KMS-11 (cell line): ENCODE data around the gene MRPL53.
"Not testable (repeated sequence)": the region's sequence is repeated elsewhere in the genome, so short reads cannot be mapped to it uniquely, and the experiment has no call there.

Experiments used
- H2AFZ ChIP-seq: fragments of 200-600 bp; sonication (generic); 2 replicates; pipeline ENCODE4 v1.6.1; 2016; ENCODE audit warnings: antibody characterized with exemption, mixed run types, low read depth
- H3K27ac ChIP-seq: fragments of 200-600 bp; sonication (generic); 2 replicates; pipeline ENCODE4 v1.6.1; 2016; ENCODE audit warnings: mild to moderate bottlenecking, mixed run types
- H3K27me3 ChIP-seq: fragments of 200-600 bp; sonication (generic); 2 replicates; pipeline ENCODE4 v1.6.1; 2017; ENCODE audit warnings: mild to moderate bottlenecking, low read depth, mixed run types, moderate library complexity; ENCODE audit not compliant: insufficient read depth
- H3K36me3 ChIP-seq: fragments of 200-600 bp; sonication (generic); 2 replicates; pipeline ENCODE4 v1.6.1; 2017; ENCODE audit warnings: mild to moderate bottlenecking, mixed run types; ENCODE audit not compliant: insufficient read depth
- H3K4me1 ChIP-seq: fragments of 200-600 bp; sonication (generic); 2 replicates; pipeline ENCODE4 v1.6.1; 2016; ENCODE audit warnings: mild to moderate bottlenecking, low read depth, mixed run types; ENCODE audit not compliant: poor library complexity, severe bottlenecking
- H3K4me2 ChIP-seq: fragments of 200-600 bp; sonication (generic); 2 replicates; pipeline ENCODE4 v1.7.0; 2016; ENCODE audit warnings: mild to moderate bottlenecking, mixed run types
- H3K4me3 ChIP-seq: fragments of 200-600 bp; sonication (generic); IDR thresholded peaks from 2 replicates; pipeline ENCODE4 v1.6.1; 2017; ENCODE audit warnings: low read depth, low read length, mixed read lengths; ENCODE audit not compliant: insufficient read depth
- H3K79me2 ChIP-seq: fragments of 200-600 bp; sonication (generic); 2 replicates; pipeline ENCODE4 v1.6.1; 2016; ENCODE audit warnings: low read depth, mixed run types; ENCODE audit not compliant: insufficient read depth
- H3K9ac ChIP-seq: fragments of 200-600 bp; sonication (generic); 2 replicates; pipeline ENCODE4 v1.6.1; 2016; ENCODE audit warnings: mild to moderate bottlenecking, mixed run types
- H4K20me1 ChIP-seq: fragments of 200-600 bp; sonication (generic); 2 replicates; pipeline ENCODE4 v1.6.1; 2016; ENCODE audit warnings: mild to moderate bottlenecking, mixed run types; ENCODE audit not compliant: insufficient read depth
- TF ChIP-seq, protein P1 (sequence below): fragments of 200-600 bp; sonication (generic); conservative IDR thresholded peaks from 2 replicates; pipeline ENCODE4 v1.6.1; 2017; ENCODE audit warnings: low read depth, mild to moderate bottlenecking, antibody characterized with exemption, low read length, moderate library complexity, mixed read lengths

The MRPL53 gene

DNA sequence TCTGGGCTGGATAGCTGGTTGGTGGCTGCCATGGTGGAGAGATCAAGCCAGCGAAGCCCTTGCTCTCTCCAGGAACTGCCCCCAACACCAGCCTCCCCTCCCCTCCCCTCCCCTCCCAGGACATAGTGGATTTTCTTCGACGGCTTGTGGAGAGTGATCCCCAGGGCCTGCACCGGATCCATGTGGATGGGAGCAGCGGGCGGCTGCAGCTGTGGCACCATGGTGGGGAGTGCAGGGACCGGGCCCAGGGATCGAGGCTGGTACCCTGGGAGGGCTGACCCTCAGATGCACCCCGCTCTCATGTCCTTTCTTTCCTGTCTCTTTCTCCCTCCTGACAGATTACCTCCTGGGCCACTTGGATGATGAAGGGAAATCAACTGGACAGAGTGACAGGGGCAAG, 17.4 kb upstream of the MRPL53 start:
- Histone ChIP-seq H3K79me2 (no peaks in the 10 kb centered on the region; the same call in 1 of the 2 replicates), H3K4me1 (no peaks in the 10 kb centered on the region), H3K36me3 (no peaks in the 10 kb centered on the region), H3K27ac (no peak overlapping the region), H2AFZ (no peak overlapping the region), H3K4me3 (no peak overlapping the region), H4K20me1 (no peaks in the 10 kb centered on the region), H3K9ac (no peak overlapping the region), H3K4me2 (no peak overlapping the region), H3K27me3 (no peaks in the 10 kb centered on the region)
- TF ChIP-seq, protein P1, sequence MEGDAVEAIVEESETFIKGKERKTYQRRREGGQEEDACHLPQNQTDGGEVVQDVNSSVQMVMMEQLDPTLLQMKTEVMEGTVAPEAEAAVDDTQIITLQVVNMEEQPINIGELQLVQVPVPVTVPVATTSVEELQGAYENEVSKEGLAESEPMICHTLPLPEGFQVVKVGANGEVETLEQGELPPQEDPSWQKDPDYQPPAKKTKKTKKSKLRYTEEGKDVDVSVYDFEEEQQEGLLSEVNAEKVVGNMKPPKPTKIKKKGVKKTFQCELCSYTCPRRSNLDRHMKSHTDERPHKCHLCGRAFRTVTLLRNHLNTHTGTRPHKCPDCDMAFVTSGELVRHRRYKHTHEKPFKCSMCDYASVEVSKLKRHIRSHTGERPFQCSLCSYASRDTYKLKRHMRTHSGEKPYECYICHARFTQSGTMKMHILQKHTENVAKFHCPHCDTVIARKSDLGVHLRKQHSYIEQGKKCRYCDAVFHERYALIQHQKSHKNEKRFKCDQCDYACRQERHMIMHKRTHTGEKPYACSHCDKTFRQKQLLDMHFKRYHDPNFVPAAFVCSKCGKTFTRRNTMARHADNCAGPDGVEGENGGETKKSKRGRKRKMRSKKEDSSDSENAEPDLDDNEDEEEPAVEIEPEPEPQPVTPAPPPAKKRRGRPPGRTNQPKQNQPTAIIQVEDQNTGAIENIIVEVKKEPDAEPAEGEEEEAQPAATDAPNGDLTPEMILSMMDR: no peak

DNA sequence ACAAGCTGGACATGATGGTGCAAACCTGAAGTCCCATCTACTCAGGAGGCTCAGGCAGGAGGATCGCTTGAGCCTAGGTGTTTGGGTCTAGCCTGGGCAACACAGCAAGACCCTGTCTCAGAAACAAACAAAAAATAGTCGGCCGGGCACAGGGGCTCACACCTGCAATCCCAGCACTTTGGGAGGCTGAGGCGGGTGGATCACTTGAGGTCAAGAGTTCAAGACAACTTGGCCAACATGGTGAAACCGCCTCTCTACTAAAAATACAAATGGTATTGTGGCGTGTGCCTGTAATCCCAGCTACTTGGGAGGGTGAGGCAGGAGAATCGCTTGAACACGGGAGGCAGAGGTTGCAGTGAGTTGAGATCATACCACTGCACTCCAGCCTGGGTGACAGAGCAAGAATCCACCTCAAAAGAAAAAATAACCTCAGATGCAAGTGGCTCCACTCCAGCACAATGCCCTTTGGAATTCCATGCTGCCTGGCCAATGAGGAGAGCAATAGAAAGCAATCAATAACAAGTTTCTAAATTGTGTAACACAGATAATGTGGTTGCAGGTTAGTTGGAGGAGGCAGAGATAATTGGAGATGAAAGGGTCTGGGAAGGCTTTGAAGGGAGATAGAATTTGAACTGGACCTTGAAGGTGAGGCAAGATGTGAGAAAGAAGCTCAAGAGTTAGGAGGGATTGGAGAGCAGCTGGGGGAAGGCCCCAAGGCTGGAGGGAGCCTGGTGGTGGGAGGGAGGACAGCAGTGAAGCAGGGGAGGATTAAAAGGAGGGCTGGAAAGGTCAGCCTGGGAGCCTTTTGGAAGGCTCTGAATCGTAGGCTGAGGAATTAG, 16.4 kb upstream of the MRPL53 start:
- no peaks in the 10 kb centered on the region for H3K4me1 ChIP-seq
- H3K27ac ChIP-seq: no peak overlapping the region
- H3K4me3 ChIP-seq: no peak overlapping the region
- TF ChIP-seq, protein P1: no peak
- H3K4me2 ChIP-seq: no peak overlapping the region
- no peaks in the 10 kb centered on the region for H4K20me1 ChIP-seq
- H2AFZ ChIP-seq: no peak overlapping the region
- H3K36me3 ChIP-seq: no peaks in the 10 kb centered on the region
- H3K9ac ChIP-seq: no peak overlapping the region
- H3K79me2 ChIP-seq: no peaks in the 10 kb centered on the region; the same call in 1 of the 2 replicates
- no peaks in the 10 kb centered on the region for H3K27me3 ChIP-seq

DNA sequence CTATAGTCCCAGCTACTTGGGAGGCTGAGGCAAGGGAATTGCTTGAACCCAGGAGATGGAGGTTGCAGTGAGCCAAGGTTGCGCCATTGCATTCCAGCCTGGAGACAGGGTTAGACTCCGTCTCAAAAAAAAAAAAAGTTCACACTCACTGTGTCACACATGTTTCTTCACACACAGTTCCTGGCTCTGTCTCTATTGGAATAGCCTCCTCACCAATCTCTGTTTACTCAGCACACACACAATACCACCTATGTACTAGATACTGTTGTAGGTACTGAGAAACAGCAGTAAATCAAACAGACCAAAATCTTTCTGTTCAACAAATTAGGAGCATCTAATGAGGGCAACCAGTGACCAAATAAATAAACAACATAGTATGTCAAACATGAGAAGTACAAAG, 13.7 kb upstream of the MRPL53 start:
- peaks cover 6% of the 10 kb centered on the region for H3K4me1 ChIP-seq
- no peak overlapping the region for H3K4me2 ChIP-seq
- H3K27me3 ChIP-seq: no peaks in the 10 kb centered on the region
- H2AFZ ChIP-seq: no peak overlapping the region
- H3K27ac ChIP-seq: no peak overlapping the region
- no peaks in the 10 kb centered on the region for H3K36me3 ChIP-seq
- H4K20me1 ChIP-seq: no peaks in the 10 kb centered on the region
- peaks cover 11% of the 10 kb centered on the region for H3K79me2 ChIP-seq
- H3K9ac ChIP-seq: no peak overlapping the region
- TF ChIP-seq, protein P1: no peak
- no peak overlapping the region for H3K4me3 ChIP-seq

DNA sequence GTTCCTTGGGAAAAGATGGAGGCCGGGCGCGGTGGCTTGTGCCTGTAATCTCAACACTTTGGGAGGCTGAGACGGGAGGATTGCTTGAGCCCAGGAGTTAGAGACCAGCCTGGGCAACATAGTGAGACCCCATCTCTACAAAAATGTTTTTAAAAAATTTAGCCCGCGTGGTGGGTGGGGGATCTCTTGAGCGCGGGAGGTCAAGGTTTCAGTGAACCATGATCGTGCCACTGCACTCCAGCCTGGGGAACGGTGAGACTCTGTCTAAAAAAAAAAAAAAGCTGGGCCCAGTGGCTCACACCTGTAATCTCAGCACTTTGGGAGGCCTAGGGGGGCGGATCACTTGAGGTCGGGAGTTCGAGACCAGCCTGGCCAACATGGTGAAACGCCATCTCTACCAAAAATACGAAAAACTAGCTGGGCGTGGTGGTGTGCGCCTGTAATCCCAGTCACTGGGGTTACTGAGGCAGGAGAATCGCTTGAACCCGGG, 11.2 kb upstream of the MRPL53 start:
- H3K36me3 ChIP-seq, H3K27me3 ChIP-seq, H4K20me1 ChIP-seq, H3K4me3 ChIP-seq, H3K27ac ChIP-seq: not testable (repeated sequence)
- peak overlapping the region; percentile 99 for H2AFZ ChIP-seq
- peaks cover 15% of the 10 kb centered on the region for H3K4me1 ChIP-seq
- peak overlapping the region; percentile 52 for H3K4me2 ChIP-seq
- H3K9ac ChIP-seq: peak overlapping the region; percentile 90; the same call in 1 of the 2 replicates
- H3K79me2 ChIP-seq: peaks cover 18% of the 10 kb centered on the region
